HEK293T (cell line): Measurements from ENCODE around the gene PEX26.

Experiments used
- ARNT ChIP-seq: fragments of 450-650 bp; IDR thresholded peaks from 2 replicates; pipeline ENCODE4 v1.6.1; 2017; ENCODE audit warnings: mild to moderate bottlenecking
- BHLHE40 ChIP-seq: fragments of 450-650 bp; IDR thresholded peaks from 2 replicates; pipeline ENCODE4 v1.6.1; 2016; ENCODE audit warnings: mild to moderate bottlenecking, moderate library complexity, borderline replicate concordance
- FOXM1 ChIP-seq: fragments of 450-650 bp; IDR thresholded peaks from 2 replicates; pipeline ENCODE4 v1.6.1; 2017; ENCODE audit warnings: mild to moderate bottlenecking, borderline replicate concordance

- TF ChIP-seq FOXM1 (no peak), BHLHE40 (no peak), ARNT (no peak)
Measured at GRCh38 chr22:18091916-18092526, 14.2 kb downstream of the PEX26 start.
